ENCODE measurements around the gene ZNF223.

ZNF223 gene

GRCh38 chr19:44032001-44032610 is 19.7 kb upstream of the ZNF223 start:
- no peaks in the 10 kb centered on the region for H3F3A ChIP-seq (ENCODE audit: low read depth)
- no peaks in the 10 kb centered on the region for H3K4me1 ChIP-seq (ENCODE audit: insufficient read depth, low read length, poor library complexity, severe bottlenecking)
- H3K36me3 ChIP-seq (ENCODE audit: insufficient read depth, low read length), result peaks cover 17% of the 10 kb centered on the region; the same call in 1 of the 2 replicates
- TF ChIP-seq EZH2phosphoT487 (IDR thresholded peaks at IDR 0.05; ENCODE audit: borderline replicate concordance) (no peak), CTCF (conservative IDR thresholded peaks at IDR 0.05; ENCODE audit: low read length) (no peak)
- H3K9ac ChIP-seq (ENCODE audit: low read depth, low read length, poor library complexity, severe bottlenecking), result no peak overlapping the region
- no peak overlapping the region for H3K4me3 ChIP-seq (ENCODE audit: low read length, poor library complexity, severe bottlenecking)
- no peaks in the 10 kb centered on the region for H3K27me3 ChIP-seq (ENCODE audit: insufficient read depth, low read length, poor library complexity, severe bottlenecking)
- H3K79me2 ChIP-seq (ENCODE audit: insufficient read depth, low read length), result no peaks in the 10 kb centered on the region
- H3K4me2 ChIP-seq (ENCODE audit: low read depth, low read length, poor library complexity, severe bottlenecking), result no peak overlapping the region
- H2AFZ ChIP-seq (ENCODE audit: low read length), result no peak overlapping the region
- no peaks in the 10 kb centered on the region for H3K9me2 ChIP-seq (replicated peaks; ENCODE audit: low read depth, low read length)
- H3K9me3 ChIP-seq (ENCODE audit: insufficient read depth, low read depth, low read length), result peaks cover 26% of the 10 kb centered on the region; the same call in 1 of the 2 replicates
- H4K20me1 ChIP-seq (ENCODE audit: insufficient read depth, low read length, poor library complexity, severe bottlenecking), result no peaks in the 10 kb centered on the region

GRCh38 chr19:44042147-44042546 is 9.7 kb upstream of the ZNF223 start:
- no peaks in the 10 kb centered on the region for H3F3A ChIP-seq (ENCODE audit: low read depth)
- H3K27me3 ChIP-seq (ENCODE audit: insufficient read depth, low read length, poor library complexity, severe bottlenecking), result no peaks in the 10 kb centered on the region
- no peaks in the 10 kb centered on the region; the same call in 1 of the 2 replicates for H3K9me3 ChIP-seq (ENCODE audit: insufficient read depth, low read depth, low read length)
- H3K4me2 ChIP-seq (ENCODE audit: low read depth, low read length, poor library complexity, severe bottlenecking), result no peak overlapping the region
- H3K9ac ChIP-seq (ENCODE audit: low read depth, low read length, poor library complexity, severe bottlenecking), result no peak overlapping the region
- H2AFZ ChIP-seq (ENCODE audit: low read length), result no peak overlapping the region
- H3K4me1 ChIP-seq (ENCODE audit: insufficient read depth, low read length, poor library complexity, severe bottlenecking), result no peaks in the 10 kb centered on the region
- no peaks in the 10 kb centered on the region for H3K79me2 ChIP-seq (ENCODE audit: insufficient read depth, low read length)
- no peaks in the 10 kb centered on the region for H3K36me3 ChIP-seq (ENCODE audit: insufficient read depth, low read length)
- no peak overlapping the region for H3K4me3 ChIP-seq (ENCODE audit: low read length, poor library complexity, severe bottlenecking)
- no peaks in the 10 kb centered on the region for H4K20me1 ChIP-seq (ENCODE audit: insufficient read depth, low read length, poor library complexity, severe bottlenecking)
- no peaks in the 10 kb centered on the region for H3K9me2 ChIP-seq (replicated peaks; ENCODE audit: low read depth, low read length)
- TF ChIP-seq EZH2phosphoT487 (IDR thresholded peaks at IDR 0.05; ENCODE audit: borderline replicate concordance), result no peak

- no peaks in the 10 kb centered on the region for H3K4me1 ChIP-seq (ENCODE audit: insufficient read depth, low read length, poor library complexity, severe bottlenecking)
- H3K9me3 ChIP-seq (ENCODE audit: insufficient read depth, low read depth, low read length), result no peaks in the 10 kb centered on the region
- no peaks in the 10 kb centered on the region for H3K9me2 ChIP-seq (replicated peaks; ENCODE audit: low read depth, low read length)
- TF ChIP-seq CTCF (conservative IDR thresholded peaks at IDR 0.05; ENCODE audit: low read length), result no peak
- no peak for TF ChIP-seq EZH2phosphoT487 (IDR thresholded peaks at IDR 0.05; ENCODE audit: borderline replicate concordance)
- no peaks in the 10 kb centered on the region for H3K36me3 ChIP-seq (ENCODE audit: insufficient read depth, low read length)
- no peaks in the 10 kb centered on the region for H3F3A ChIP-seq (ENCODE audit: low read depth)
- no peaks in the 10 kb centered on the region for H3K27me3 ChIP-seq (ENCODE audit: insufficient read depth, low read length, poor library complexity, severe bottlenecking)
- no peak overlapping the region for H2AFZ ChIP-seq (ENCODE audit: low read length)
- no peaks in the 10 kb centered on the region for H3K79me2 ChIP-seq (ENCODE audit: insufficient read depth, low read length)
- H4K20me1 ChIP-seq (ENCODE audit: insufficient read depth, low read length, poor library complexity, severe bottlenecking), result no peaks in the 10 kb centered on the region
- no peak overlapping the region for H3K4me2 ChIP-seq (ENCODE audit: low read depth, low read length, poor library complexity, severe bottlenecking)
- no peak overlapping the region for H3K9ac ChIP-seq (ENCODE audit: low read depth, low read length, poor library complexity, severe bottlenecking)
- H3K4me3 ChIP-seq (ENCODE audit: low read length, poor library complexity, severe bottlenecking), result no peak overlapping the region
These were observed 841 bp upstream of the ZNF223 start for GRCh38 chr19:44050740-44051649.

Data from Loucy (cell line).